DMS153 treated with DMSO at 0.1 percent for 48 hours (cell line): ENCODE data around the gene ENOSF1.
A peak's percentile ranks its signal among the peaks of the same experiment; 100 is the strongest.
"Not testable (repeated sequence)": the region's sequence is repeated elsewhere in the genome, so short reads cannot be mapped to it uniquely, and the experiment has no call there.

ENCODE experiments used
- DNase-seq: peaks from one replicate; lab custom pipeline; 2025; ENCODE audit not compliant: unreplicated experiment; lab: John Stamatoyannopoulos, UW

Gene ENOSF1

DNA sequence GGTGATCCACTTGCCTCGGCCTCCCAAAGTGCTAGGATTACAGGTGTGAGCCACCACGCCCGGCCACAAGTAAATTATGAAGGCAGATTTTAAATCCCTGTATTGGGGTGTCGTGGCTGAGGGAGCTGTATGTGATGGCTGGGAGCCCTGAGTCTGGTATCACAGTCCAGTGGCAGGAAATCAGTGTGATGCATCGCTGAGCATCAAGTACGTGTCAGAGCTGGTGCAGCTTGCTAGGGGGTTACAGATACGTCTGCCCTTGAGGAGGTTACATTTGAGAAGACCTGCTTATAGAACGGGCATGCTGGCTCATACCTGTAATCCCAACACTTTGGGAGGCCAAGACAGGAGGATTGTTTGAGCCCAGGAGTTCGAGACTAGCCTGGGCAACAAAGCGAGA, 4.3 kb downstream of the ENOSF1 start:
- no peak for DNase-seq

DNA sequence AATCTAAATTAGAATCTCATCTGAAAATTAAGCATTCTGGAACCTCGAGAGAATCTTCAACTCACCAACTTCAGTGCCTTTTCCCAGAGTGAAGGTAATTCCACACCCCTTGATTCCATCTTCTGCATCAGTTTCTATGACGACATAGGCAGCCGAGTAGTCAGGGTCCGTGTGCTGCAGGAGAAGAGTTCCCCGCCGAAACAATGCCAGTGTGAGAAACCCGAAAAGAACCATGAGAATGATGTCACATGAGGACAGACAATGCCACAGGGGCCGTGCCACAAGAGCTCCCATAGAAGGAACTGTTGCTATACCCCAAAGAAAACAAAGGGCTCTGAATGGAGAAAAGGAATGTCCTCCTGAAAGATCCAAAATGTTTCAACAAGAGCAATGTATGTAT, 6.0 kb downstream of the ENOSF1 start:
- DNase-seq, result no peak

DNA sequence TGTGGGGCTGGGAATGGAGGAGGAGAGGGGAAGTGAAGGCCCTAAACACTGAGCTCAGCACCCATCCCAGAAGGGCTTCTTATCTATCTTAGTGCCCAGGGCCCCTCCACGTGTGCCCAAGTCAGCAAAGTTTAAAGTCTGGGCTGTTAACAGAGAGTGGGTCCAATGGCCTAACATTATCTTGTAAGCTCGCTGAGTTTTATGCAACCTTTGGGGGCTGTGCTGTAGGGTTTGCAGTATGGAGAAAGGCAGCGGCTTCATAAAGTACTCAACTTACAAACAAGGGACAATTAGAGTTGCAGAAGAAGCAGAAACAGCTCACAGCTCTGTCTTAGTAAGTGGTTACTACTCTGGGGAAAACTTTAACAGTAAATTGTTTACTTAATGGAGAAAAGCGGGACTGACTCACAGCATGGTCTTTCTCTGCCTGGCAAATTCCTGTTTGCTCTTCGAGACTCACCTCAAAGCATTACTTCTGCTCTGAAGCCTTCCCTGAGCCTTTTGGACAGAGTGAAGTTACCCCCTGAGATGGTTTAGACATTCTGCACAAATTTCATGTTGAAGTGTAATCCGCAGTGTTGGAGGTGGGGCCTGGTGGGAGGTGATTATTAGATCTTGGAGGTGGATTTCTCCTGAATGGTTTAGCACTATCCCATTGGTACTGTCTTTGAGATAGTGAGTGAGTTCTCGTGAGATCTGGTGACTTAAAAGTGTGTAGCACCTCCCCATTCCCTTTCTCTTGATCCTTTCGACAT, 9.0 kb downstream of the ENOSF1 start:
- no peak for DNase-seq

DNA sequence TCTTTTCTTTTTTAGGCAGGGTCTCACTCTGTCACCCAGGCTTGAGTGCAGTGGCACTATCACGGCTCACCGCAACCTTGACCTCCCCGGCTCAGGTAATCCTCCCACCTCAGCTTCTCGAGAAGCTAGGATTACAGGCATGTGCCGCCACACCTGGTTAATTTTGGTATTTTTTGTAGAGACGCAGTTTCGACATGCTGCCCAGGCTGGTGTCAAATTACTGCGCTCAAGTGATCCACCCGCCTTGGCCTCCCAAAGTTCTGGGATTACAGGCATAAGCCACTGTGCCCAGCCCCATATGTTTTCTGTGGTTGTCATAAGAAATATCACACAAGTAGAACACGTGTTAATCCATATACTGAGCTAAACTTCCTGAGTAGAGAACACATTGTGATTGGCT, 14.6 kb downstream of the ENOSF1 start:
- DNase-seq, result no peak

DNA sequence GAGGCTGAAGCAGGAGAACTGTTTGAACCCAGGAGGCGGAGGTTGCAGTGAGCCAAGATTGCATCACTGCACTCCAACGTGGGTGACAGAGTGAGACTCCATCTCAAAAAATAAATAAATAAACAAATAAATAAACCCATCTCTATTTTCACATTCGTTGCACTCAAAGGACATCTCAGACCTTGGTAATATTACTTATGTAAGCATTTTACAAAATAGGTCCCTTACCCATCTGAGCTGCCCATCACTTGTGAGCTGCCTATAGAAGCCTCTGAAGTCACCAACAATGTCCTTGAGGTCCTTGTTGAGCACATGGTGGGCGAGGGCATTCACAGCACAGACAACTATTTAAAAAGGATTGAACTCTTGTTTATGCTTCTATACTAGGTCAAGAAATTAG, 15.4 kb downstream of the ENOSF1 start:
- DNase-seq, result no peak

DNA sequence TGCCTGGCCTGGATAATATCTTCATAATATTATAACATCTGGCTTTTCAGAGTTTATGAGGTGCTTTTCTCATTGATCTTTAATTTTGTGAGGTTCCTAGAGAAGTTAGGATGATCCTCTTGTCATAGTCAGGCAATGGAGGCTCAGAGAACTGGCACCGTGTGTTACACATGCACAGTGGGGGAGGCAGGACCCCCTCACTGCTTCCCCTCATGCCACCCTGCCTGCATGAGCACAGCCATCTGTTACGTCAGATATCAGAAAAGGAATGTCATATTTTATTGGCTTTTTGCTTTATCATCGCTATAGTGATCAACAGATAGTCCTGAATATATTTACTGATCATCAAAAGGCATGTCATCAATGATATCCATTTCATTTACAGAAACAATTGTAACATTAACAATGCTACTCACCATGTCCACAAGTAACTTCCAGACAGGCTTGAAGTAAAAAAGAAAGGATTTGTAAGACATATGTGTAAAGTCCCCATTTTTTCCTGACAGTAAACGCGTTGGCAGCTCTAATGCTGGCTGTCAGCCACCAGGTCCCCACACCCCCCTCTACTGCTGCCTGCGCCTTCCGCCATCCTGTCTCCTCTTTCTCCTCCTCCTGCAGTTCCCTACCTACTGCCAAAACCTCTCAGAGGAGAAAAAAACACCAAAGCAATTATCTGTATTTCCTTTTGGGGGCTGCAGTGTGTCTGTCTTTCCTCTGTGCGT, 18.8 kb downstream of the ENOSF1 start:
- DNase-seq, result no peak

DNA sequence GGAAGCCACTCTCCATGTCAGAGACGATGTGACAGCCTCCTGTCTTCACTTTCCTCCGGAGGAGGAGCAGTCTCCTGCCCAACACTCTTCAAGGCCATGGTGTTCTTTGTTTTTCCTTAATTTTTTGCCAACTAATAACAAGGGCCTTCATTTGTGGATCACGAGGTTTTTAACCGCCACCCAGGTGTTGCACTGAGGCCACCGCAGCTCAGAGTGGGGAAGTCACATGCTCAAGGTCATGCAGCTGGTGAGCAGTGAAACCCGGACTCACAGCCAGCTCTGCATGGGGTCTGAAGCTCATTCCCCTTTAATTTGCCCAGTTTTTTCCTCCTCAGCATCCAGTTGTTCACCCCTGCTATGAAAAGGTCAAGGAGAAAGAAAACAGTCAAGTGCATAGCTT, 19.6 kb downstream of the ENOSF1 start:
- DNase-seq, result no peak

DNA sequence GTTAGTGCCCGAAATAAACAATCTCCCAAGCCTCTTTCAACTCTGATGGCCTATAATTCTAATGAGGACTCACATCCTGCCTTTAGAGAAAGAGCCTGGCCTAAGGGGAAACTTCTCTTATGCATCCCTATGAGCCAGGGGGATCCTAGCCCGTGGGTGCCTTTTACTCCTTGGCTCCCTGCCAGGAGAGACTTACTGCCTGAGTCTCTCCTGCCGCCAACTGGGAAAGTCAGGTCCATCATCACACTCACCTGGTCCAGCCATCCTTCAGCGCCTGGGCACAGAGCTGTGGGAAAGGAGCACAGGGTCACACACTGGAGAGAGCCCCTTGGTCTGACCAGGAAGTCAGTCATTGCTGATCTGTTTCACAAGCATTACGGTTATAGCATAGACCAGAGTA, 24.1 kb downstream of the ENOSF1 start:
- DNase-seq, result peak; percentile 9

DNA sequence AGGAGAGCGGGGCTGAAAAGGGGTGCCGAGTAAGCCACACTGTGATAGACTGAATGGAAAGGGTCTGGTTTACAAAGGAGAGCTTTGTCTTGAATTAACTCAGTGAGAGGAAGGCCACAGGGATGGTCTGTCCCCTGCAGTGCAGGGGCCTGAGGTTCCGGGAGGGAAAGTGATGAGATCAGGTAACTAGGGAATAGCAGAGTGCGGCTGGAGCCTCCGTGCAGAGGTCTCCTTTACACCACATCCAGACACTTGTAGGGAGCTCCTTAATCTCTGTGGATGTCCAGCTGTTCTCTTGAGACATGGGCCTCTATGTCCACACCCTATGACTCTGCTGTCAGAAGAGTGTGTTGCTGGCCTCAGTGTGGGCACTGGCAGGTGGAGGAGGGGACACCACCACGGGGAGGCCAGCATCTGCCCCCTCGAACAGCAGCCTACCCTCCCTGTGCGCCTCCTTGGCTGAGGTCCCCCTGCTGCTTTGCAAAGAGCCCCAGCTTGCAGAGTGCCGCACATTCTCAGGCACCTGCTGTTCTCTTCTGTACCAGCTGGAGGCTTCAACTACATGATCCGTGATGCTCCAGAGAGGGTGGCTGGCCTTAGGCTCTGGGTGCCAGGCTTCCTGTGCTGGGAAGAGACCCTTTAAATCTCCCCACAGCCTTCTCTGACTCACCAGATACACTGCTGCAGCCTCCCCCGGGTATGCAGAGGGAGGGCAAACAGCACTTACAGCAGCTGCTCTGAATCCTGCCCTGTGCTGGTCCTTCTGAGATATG, 25.9 kb downstream of the ENOSF1 start:
- no peak for DNase-seq

DNA sequence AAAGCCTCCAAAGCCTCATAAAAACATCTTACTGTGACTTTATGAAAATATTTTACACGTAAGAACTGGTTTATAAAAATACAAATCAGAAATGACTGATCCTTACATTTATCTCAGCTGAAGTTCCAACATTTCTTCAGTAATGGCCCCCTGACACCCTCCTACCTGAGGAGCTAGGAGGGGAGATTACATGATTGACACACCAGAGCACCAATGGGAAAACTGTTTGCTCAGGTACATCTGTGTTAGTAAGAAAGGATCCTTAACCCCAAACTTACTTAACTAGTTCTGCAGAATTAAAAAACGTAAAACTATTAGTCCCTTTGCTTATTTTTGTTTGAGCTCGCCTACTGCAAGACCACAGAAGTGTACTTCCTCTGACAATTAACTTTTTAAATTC, 27.0 kb downstream of the ENOSF1 start:
- no peak for DNase-seq

DNA sequence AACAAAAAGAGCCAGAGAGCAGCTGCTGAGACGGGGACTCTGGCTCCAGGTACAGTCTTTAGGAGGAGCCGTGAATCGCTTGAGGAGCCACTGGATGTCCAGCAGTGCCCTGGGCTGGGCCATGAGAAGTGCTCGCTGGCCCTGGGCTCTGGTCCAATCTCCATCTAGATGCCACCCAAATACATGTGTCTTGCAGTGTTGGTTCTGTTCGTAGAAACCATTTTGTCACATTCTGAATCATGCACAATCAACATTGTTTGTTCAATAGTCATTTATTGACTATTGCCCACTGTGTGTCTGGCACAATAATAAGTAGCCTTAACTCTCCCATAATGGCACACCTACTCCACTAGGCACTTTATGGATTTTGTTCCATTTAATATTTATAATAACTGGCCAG, 28.9 kb downstream of the ENOSF1 start:
- no peak for DNase-seq

DNA sequence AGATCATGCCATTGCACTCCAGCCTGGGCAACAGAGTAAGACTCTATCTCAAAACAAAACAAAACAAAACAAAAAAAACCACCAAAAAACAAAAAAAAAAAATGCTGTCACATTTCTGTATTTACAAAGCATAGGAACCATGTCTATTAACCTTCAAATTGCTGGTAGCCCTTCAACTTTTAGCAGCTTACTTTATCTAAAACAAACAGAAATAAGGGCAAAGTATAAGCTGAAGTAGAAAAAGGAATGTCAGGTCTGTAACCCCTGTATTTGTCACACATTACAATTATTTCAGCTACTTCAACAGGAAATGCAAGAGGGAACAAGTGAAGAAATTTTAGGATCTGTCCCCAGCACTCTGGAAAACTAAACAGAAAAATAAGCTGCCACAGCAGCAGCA, 29.6 kb downstream of the ENOSF1 start:
- DNase-seq, result no peak

DNA sequence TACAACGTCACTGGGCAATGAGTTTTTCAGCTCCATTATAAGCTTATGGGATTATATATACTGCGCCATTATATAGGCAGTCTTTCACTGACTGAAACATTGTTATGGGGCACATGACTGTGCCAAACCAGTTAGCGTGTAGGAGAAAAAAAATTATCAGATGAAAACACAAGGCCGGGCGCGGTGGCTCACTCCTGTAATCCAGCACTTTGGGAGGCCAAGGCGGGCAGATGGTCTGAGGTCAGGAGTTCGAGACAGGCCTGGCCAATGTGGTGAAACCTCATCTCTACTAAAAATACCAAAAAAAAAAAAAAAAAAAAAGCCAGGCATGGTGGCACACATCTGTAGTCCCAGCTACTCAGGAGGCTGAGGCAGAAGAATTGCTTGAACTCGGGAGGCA, 30.0 kb downstream of the ENOSF1 start:
- not testable (repeated sequence) for DNase-seq

DNA sequence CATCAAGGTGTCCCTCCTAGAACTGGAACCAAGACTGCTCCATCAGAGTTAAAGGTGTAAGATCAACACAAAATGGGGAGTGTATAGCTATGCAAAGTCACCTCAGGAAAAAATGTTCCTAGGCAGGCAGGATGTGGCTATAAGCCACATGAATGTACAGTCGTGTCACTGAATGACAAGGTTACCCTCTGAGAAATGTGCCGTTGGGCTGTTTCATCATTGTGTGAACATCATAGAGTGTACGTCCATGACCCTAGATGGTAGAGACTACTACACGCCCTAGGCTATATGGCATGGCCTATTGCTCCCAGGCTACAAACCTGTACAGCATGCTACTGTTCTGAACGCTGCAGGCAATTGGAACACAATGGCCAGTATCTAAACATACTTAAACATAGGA, 30.4 kb downstream of the ENOSF1 start:
- no peak for DNase-seq

DNA sequence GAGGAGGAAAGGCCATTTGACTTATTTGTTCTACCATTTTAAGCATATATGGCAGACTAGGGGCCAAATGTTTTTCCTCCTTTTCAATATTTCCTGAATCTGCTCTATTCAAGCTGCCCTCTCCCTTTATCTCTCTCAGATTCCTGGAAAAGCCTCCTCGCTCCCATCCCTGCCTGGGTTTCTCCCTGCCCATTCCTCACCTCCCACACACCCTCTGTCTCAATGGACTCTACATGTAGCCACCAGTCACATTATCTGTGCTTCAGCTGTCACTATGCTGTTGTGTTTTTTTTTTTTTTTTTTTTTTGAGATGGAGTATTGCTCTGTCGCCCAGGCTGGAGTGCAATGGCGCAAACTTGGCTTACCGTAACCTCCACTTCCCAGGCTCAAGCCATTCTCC, 32.0 kb downstream of the ENOSF1 start:
- no peak for DNase-seq

DNA sequence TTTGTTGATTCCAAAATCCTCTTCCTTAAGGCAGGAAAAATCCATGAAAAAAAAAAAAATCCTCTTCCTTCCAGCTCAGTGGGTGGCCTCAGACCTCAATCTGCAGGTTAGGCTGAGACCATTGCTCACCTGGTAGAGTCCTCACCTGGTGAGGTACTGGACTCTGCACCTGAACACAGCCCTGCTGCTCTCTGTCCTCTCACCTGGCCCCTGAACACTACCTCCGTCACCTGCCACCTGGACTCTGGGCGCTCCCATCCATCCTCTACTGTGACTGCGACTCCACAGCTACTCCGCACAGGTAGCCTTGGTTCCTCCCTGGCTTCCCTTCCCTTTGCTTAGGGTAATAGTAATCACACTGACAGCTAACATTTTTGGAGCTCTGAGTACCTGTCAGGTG, 32.9 kb downstream of the ENOSF1 start:
- DNase-seq, result no peak

DNA sequence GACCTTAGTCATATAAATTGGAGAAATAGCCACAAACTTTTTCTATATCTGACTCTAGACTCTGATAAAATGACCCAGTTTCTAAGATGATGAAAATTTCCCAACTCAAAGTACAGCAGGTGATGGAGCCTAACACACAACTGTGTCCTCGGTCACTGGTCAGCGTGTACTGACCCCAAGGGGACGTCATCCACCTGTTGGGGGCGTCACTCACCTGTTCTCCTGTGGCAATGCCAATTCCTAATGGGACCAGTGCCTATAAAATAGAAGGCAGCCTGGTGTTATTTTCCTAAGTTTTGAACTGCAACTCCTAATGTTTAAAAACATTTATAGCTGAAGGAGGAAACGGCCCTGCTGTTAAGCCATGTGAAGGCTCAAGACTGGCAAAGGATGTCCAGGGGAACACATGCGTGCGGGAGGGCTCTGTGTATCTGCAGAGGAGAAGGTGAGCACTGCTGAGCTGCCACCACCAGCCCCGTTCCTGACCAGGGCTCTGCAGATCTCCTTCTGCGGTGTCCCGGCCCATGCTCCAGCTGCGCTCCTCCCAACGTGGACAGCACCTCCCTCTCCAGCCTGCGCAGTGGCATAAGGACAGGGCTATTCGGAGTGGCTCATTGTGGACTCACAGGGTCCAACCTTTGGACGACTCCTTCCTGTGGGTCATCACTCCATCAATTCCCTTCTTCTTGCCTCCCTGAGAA, 33.8 kb downstream of the ENOSF1 start:
- DNase-seq, result no peak

DNA sequence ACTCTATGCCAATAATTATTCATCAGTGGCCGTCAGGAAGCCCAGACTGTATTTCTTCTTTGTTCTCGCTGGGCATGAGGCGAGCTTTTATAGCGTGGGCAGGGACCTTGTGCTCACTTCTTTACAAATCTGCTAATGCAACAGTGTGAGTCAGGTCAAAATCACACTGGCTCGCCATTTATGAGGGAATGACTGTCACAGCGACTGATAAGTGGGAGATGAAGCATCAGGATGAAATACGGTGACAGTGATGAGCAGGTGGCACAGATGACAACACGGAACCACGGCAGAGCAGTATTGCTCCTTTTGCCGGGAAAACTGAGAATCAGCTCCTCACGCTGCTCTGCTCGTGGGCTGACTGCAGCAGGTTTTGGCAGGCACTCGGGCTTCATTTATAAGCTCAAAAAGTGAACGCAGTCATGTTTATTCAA, 34.5 kb downstream of the ENOSF1 start:
- DNase-seq, result no peak

DNA sequence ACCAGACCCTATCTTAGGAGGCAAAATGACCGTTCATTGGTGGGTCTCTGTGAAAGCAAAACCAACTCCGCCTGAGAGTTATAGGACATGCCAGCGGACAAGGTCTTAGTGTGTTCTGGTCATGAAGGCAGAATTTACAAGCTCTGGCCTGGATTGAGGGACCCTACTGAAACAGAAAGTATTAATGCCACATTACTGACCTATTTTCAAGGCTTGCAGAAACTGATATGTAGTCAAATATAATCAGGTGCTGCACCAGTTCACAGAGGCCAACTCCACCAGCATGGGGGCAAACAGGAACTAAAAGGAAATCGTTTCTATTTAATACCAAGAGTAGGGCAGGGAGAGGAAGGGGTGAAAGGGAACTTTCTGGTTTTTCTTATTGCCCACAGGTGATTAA, 35.3 kb downstream of the ENOSF1 start:
- DNase-seq, result no peak

DNA sequence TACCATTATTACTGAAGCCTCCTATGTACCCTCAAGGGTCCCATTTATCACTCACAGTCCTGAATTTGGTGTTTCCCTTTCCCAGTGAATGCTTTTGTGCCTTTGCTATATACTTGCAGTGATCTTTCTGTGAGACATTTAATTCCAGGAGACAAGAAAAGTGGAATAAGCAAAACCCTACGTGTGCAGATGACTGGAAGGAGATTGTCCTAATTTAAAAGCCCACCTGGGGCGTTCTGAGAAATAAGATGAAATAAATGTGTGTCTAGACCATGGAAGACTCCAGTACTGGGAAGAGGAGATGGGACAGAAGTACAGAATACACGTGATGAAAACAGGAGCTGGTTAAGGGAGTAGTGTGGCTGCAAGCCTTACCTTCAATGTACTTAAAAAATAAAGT, 35.7 kb downstream of the ENOSF1 start:
- no peak for DNase-seq

DNA sequence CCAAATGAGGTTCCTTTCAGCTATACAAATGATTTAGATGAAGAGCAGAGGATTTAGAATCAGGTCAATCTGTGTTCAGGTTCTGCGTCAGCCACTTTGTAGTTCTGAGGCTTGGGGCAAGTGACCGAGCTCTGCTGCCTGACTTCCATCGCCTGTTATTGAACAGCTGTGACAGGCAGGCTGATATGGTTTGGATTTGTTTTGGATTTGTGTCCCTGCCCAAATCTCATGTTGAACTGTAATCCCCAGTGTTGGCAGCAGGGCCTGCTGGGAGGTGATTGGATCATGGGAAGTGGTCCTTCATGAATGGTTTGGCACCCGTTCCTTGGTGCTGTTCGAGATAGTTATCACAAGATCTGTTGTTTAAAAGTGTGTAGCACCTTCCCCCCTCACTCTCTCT, 36.4 kb downstream of the ENOSF1 start:
- no peak for DNase-seq
